ENCODE data around the gene ATP6V1G1. TPM values are rescaled to one million over a fixed set of nuclear protein-coding genes. Genes with fewer than 3 reads are reported as not detected.

Gene ATP6V1G1
- polyA plus RNA-seq, 1 donor from 2014 or later: 802 TPM

DNA sequence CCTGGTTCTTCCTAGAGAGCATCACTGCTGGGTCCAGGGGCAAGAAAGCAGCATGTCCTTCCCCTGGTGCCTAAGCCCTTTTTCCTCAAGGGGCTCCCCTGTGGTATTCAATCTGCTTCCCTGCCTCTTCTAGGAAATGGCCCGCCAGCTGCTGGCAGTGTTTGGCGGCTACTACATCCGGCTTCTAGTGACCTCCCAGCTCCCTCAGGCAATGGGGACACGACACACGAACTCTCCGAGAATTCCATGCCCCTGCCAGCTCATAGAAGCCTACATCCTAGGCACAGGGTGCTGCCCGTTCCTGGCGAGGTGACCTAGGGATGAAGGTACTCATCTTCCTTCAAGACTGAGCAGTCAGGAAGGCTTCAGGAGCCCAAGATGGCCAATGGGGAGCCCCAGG is 55.4 kb downstream of the ATP6V1G1 start:
- Histone ChIP-seq H3K9me2 (ENCODE audit: insufficient read depth, low read length) (no peaks in the 10 kb centered on the region), H3K9me3 (ENCODE audit: low read length) (no peaks in the 10 kb centered on the region), H3K4me3 (ENCODE audit: low read length) (no peak overlapping the region), H3K27me3 (ENCODE audit: insufficient read depth, low read depth, low read length) (no peaks in the 10 kb centered on the region), H4K20me1 (ENCODE audit: insufficient read depth) (no peaks in the 10 kb centered on the region), H3K79me2 (replicated peaks; ENCODE audit: insufficient read depth, low read length) (no peaks in the 10 kb centered on the region), H3K27ac (ENCODE audit: low read length) (no peak overlapping the region), H2AFZ (ENCODE audit: low read depth, low read length) (no peak overlapping the region), H3K9ac (ENCODE audit: low read length) (no peak overlapping the region), H3K36me3 (ENCODE audit: insufficient read depth, low read length) (no peaks in the 10 kb centered on the region), H3K4me2 (ENCODE audit: low read length) (no peak overlapping the region), H3F3A (ENCODE audit: insufficient read depth, low read length, poor library complexity, severe bottlenecking) (no peaks in the 10 kb centered on the region)
- TF ChIP-seq EZH2 (IDR thresholded peaks at IDR 0.05; ENCODE audit: borderline replicate concordance, insufficient read depth, low read length, poor library complexity, severe bottlenecking) (no peak), POLR2AphosphoS5 (IDR thresholded peaks at IDR 0.05) (no peak), RAD21 (conservative IDR thresholded peaks at IDR 0.05) (no peak)
- TF ChIP-seq, protein P1, sequence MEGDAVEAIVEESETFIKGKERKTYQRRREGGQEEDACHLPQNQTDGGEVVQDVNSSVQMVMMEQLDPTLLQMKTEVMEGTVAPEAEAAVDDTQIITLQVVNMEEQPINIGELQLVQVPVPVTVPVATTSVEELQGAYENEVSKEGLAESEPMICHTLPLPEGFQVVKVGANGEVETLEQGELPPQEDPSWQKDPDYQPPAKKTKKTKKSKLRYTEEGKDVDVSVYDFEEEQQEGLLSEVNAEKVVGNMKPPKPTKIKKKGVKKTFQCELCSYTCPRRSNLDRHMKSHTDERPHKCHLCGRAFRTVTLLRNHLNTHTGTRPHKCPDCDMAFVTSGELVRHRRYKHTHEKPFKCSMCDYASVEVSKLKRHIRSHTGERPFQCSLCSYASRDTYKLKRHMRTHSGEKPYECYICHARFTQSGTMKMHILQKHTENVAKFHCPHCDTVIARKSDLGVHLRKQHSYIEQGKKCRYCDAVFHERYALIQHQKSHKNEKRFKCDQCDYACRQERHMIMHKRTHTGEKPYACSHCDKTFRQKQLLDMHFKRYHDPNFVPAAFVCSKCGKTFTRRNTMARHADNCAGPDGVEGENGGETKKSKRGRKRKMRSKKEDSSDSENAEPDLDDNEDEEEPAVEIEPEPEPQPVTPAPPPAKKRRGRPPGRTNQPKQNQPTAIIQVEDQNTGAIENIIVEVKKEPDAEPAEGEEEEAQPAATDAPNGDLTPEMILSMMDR (IDR thresholded peaks at IDR 0.05; ENCODE audit: poor library complexity, severe bottlenecking): no peak

DNA sequence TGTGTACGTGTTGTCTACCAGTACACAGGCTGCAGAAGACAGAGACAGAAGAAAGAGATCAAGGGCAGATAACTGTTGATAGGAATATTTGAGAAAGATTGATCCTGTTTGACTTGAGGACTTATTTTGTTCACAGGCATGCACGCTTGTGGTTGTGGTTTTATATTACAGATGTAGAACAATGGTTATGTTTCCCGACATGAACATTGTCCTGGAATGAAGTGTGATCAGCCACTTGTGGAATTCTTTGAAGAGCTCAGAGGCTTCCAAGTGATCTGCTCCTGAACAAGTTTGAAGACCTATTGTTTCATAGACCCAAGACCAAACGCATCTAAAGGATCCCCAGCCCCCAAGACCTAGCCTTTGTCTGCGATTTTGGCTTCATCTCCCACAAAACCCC is 56.3 kb downstream of the ATP6V1G1 start:
- H3K79me2 ChIP-seq (replicated peaks; ENCODE audit: insufficient read depth, low read length): no peaks in the 10 kb centered on the region
- H3K9ac ChIP-seq (ENCODE audit: low read length): no peak overlapping the region
- H3K4me2 ChIP-seq (ENCODE audit: low read length): no peak overlapping the region
- H3K9me3 ChIP-seq (ENCODE audit: low read length): no peaks in the 10 kb centered on the region
- no peak overlapping the region for H3K4me3 ChIP-seq (ENCODE audit: low read length)
- no peaks in the 10 kb centered on the region for H3F3A ChIP-seq (ENCODE audit: insufficient read depth, low read length, poor library complexity, severe bottlenecking)
- H3K9me2 ChIP-seq (ENCODE audit: insufficient read depth, low read length): no peaks in the 10 kb centered on the region
- H3K27me3 ChIP-seq (ENCODE audit: insufficient read depth, low read depth, low read length): no peaks in the 10 kb centered on the region
- no peak overlapping the region for H3K27ac ChIP-seq (ENCODE audit: low read length)
- no peaks in the 10 kb centered on the region for H4K20me1 ChIP-seq (ENCODE audit: insufficient read depth)
- no peaks in the 10 kb centered on the region for H3K36me3 ChIP-seq (ENCODE audit: insufficient read depth, low read length)
- H2AFZ ChIP-seq (ENCODE audit: low read depth, low read length): no peak overlapping the region
- TF ChIP-seq, protein P1 (IDR thresholded peaks at IDR 0.05; ENCODE audit: poor library complexity, severe bottlenecking): no peak
- TF ChIP-seq TAF1 (IDR thresholded peaks at IDR 0.05; ENCODE audit: low read depth) (no peak), SMC3 (conservative IDR thresholded peaks at IDR 0.05; ENCODE audit: poor library complexity) (no peak), POLR2AphosphoS5 (IDR thresholded peaks at IDR 0.05) (no peak), EP300 (conservative IDR thresholded peaks at IDR 0.05; ENCODE audit: poor library complexity, severe bottlenecking) (no peak), MXI1 (conservative IDR thresholded peaks at IDR 0.05; ENCODE audit: poor library complexity, severe bottlenecking) (no peak), RAD21 (conservative IDR thresholded peaks at IDR 0.05) (no peak), EZH2 (IDR thresholded peaks at IDR 0.05; ENCODE audit: borderline replicate concordance, insufficient read depth, low read length, poor library complexity, severe bottlenecking) (no peak)
- TF ChIP-seq, protein P2, sequence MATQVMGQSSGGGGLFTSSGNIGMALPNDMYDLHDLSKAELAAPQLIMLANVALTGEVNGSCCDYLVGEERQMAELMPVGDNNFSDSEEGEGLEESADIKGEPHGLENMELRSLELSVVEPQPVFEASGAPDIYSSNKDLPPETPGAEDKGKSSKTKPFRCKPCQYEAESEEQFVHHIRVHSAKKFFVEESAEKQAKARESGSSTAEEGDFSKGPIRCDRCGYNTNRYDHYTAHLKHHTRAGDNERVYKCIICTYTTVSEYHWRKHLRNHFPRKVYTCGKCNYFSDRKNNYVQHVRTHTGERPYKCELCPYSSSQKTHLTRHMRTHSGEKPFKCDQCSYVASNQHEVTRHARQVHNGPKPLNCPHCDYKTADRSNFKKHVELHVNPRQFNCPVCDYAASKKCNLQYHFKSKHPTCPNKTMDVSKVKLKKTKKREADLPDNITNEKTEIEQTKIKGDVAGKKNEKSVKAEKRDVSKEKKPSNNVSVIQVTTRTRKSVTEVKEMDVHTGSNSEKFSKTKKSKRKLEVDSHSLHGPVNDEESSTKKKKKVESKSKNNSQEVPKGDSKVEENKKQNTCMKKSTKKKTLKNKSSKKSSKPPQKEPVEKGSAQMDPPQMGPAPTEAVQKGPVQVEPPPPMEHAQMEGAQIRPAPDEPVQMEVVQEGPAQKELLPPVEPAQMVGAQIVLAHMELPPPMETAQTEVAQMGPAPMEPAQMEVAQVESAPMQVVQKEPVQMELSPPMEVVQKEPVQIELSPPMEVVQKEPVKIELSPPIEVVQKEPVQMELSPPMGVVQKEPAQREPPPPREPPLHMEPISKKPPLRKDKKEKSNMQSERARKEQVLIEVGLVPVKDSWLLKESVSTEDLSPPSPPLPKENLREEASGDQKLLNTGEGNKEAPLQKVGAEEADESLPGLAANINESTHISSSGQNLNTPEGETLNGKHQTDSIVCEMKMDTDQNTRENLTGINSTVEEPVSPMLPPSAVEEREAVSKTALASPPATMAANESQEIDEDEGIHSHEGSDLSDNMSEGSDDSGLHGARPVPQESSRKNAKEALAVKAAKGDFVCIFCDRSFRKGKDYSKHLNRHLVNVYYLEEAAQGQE (IDR thresholded peaks at IDR 0.05; ENCODE audit: borderline replicate concordance): no peak

Small RNAs within 50 kb of the gene (small RNA-seq; reads per million reads assigned to genes)
- 0 to 1.2 (median 0) reads per million in 3 experiments for gene RF00019

Other genes starting within 250 kb of the ATP6V1G1 start
- 1.2 and 1.8 TPM in 2 replicates for gene AKNA, start 199.8 kb upstream of the ATP6V1G1 start, polyA plus RNA-seq
- gene WHRN, start 82.3 kb upstream of the ATP6V1G1 start, polyA plus RNA-seq: 2.5 and 4.6 TPM in 2 replicates
- 8.5 TPM in 2 replicates for gene TMEM268, start 23.5 kb downstream of the ATP6V1G1 start, polyA plus RNA-seq
- not detected in 2 replicates for gene TEX53, start 70.0 kb downstream of the ATP6V1G1 start, polyA plus RNA-seq
- not detected in 2 replicates for gene TEX48, start 94.4 kb downstream of the ATP6V1G1 start, polyA plus RNA-seq
- not detected in 2 replicates for gene TNFSF15, start 218.3 kb downstream of the ATP6V1G1 start, polyA plus RNA-seq

All from neural cell (in vitro differentiated cells).